Activated effector memory CD4-positive, alpha-beta T cell treated with Interleukin-2 at 50 U/mL for 16 hours (primary cell): Measurements from ENCODE around the gene SARDH.

Experiments used
- DNase-seq: peaks from one replicate; pipeline ENCODE4 v3.0.0-alpha.2; 2020

SARDH gene

GRCh38 chr9:133618726-133619125 is 119.4 kb downstream of the SARDH start:
- DNase-seq: no peak

GRCh38 chr9:133616643-133617405 is 121.3 kb downstream of the SARDH start:
- DNase-seq: no peak

GRCh38 chr9:133615606-133616188 is 122.5 kb downstream of the SARDH start:
- no peak for DNase-seq

GRCh38 chr9:133615186-133615585 is 123.0 kb downstream of the SARDH start:
- DNase-seq: no peak

- no peak for DNase-seq
These were observed 123.5 kb downstream of the SARDH start for GRCh38 chr9:133614678-133615077.

GRCh38 chr9:133614056-133614455 is 124.1 kb downstream of the SARDH start:
- no peak for DNase-seq
